OCI-LY7 (cell line): Measurements from ENCODE around the gene CXorf49. TPM values are rescaled to one million over a fixed set of nuclear protein-coding genes. Genes with fewer than 3 reads are reported as not detected.
"Not testable (repeated sequence)": the region's sequence is repeated elsewhere in the genome, so short reads cannot be mapped to it uniquely, and the experiment has no call there.

Experiments
- Bru-seq: library from RNA; stranded (reverse); fragments of 400-500 nt; gene quantifications from one replicate; lab custom pipeline; 2021; lab: Mats Ljungman, UMichigan
- BruChase-seq, 2 experiments: library from RNA; stranded (reverse); fragments of 400-500 nt; gene quantifications; one replicate each; lab custom pipeline; 2021; lab: Mats Ljungman, UMichigan
- BruUV-seq: library from RNA; stranded (reverse); fragments of 400-500 nt; replicated peaks from 2 replicates; lab custom pipeline; 2021; lab: Mats Ljungman, UMichigan
- CTCF ChIA-PET: fragments of 300-600 bp; sonication (Branson Sonifier 250); formaldehyde crosslinking; loops from one replicate; lab custom pipeline; 2022; ENCODE audit warnings: antibody characterized with exemption; ENCODE audit not compliant: unreplicated experiment; lab: Charles Lee
- POLR2A ChIA-PET: fragments of 300-600 bp; sonication (Branson Sonifier 250); formaldehyde crosslinking; loops from one replicate; lab custom pipeline; 2022; ENCODE audit warnings: antibody characterized with exemption; lab: Charles Lee
- DNase-seq: peaks from one replicate; pipeline ENCODE4 v3.0.0-alpha.2; 2015; ENCODE audit warnings: low spot score
- H2AFZ ChIP-seq: fragments of 200-600 bp; sonication (generic), shearing (Covaris generic); 2 replicates; pipeline ENCODE4 v1.6.1; 2014; ENCODE audit warnings: mild to moderate bottlenecking, antibody characterized with exemption, low read length, moderate library complexity
- H3K27ac ChIP-seq: fragments of 200-600 bp; sonication (generic); 2 replicates; pipeline ENCODE4 v1.5.1; 2014; ENCODE audit warnings: mixed run types, low read depth, mild to moderate bottlenecking, moderate library complexity, low read length, inconsistent platforms; ENCODE audit not compliant: poor library complexity, severe bottlenecking
- H3K36me3 ChIP-seq: fragments of 200-600 bp; sonication (generic); 2 replicates; pipeline ENCODE4 v1.6.1; 2014; ENCODE audit warnings: mild to moderate bottlenecking, antibody characterized with exemption, low read length, moderate library complexity, mixed read lengths; ENCODE audit not compliant: insufficient read depth
- H3K4me1 ChIP-seq: fragments of 200-600 bp; sonication (generic); 2 replicates; pipeline ENCODE4 v1.5.1; 2014; ENCODE audit warnings: mild to moderate bottlenecking, low read length; ENCODE audit not compliant: insufficient read depth, poor library complexity, severe bottlenecking
- H3K4me2 ChIP-seq: fragments of 200-600 bp; sonication (generic); 2 replicates; pipeline ENCODE4 v1.6.1; 2014; ENCODE audit warnings: mild to moderate bottlenecking, low read length
- H3K4me3 ChIP-seq: fragments of 200-600 bp; sonication (generic); 2 replicates; pipeline ENCODE4 v1.5.1; 2014; ENCODE audit warnings: mild to moderate bottlenecking, low read depth, low read length; ENCODE audit not compliant: poor library complexity, severe bottlenecking
- H3K79me2 ChIP-seq: fragments of 200-600 bp; sonication (generic); 2 replicates; pipeline ENCODE4 v1.6.1; 2016; ENCODE audit warnings: low read depth, mild to moderate bottlenecking, low read length, moderate library complexity, mixed read lengths; ENCODE audit not compliant: insufficient read depth
- H3K9me2 ChIP-seq: fragments of 200-600 bp; sonication (generic); 2 replicates; pipeline ENCODE4 v1.6.1; 2016; ENCODE audit warnings: mild to moderate bottlenecking, low read length, mixed read lengths; ENCODE audit not compliant: insufficient read depth
- H3K9me3 ChIP-seq: fragments of 200-600 bp; sonication (generic); 2 replicates; pipeline ENCODE4 v1.6.1; 2014; ENCODE audit warnings: mild to moderate bottlenecking, mixed run types, low read length, mixed read lengths
- H4K20me1 ChIP-seq: fragments of 200-600 bp; sonication (generic); 2 replicates; pipeline ENCODE4 v1.6.1; 2014; ENCODE audit warnings: mild to moderate bottlenecking, antibody characterized with exemption, low read length, moderate library complexity, mixed read lengths; ENCODE audit not compliant: insufficient read depth
- intact Hi-C: fragments of 100-400 bp; cut with micrococcal nuclease; formaldehyde crosslinking; loops from one replicate; pipeline ENCODE4 v1.10.0; 2022; ENCODE audit not compliant: unreplicated experiment
- long read RNA-seq: library from polyadenylated mRNA; stranded (forward); transcript quantifications from one replicate; pipeline ENCODE4 v2.0.0, GENCODE V29; 2022
- total RNA-seq, 2 experiments: library from RNA; depleted of rRNA in 1 of 2; stranded (reverse); fragments of >200 nt in 1 of 2; shearing (Covaris generic) in 1 of 2; gene quantifications; 2 replicates each; pipeline ENCODE4 v1.2.3, GENCODE V29; 2014 to 2022

CXorf49 gene
- total RNA-seq (2014; rRNA removed; shearing (Covaris generic)) (not detected in 2 replicates), total RNA-seq (2022) (not detected in 2 replicates), Bru-seq, nascent RNA (not detected), BruChase-seq, experiment 1, labeled RNA remaining after a 6-hour chase (not detected), BruChase-seq, experiment 2, labeled RNA remaining after a 2-hour chase (not detected)
- long read RNA-seq, result 0 reads

DNA sequence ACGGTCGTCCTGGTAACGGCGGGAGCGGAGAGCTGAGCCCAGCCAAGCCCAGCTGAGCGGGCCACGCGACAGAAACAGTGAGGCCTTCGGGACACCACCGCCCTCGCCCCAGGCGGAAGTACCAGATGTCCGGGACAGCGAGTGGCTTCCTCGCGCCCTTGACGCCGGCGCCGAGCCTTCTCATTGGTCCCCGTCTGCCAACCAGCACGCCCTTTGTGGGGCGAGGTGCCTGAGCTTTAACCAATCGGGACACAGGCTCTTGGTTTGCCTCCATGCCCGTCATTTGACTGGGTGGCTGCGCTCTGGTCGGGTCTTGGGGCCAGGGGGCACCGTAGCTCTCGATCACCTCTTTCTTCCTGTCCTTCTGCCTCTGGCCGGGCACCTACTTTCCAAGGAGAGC lies at the start of gene CXorf49:
Gene CXorf49 (minus strand): TSS at position 101 of the 400 bp plus-strand sequence. CDS start 134 bp downstream, outside the sequence.
- H3K36me3 ChIP-seq, CTCF ChIA-PET, H3K79me2 ChIP-seq, H4K20me1 ChIP-seq, H3K9me3 ChIP-seq, H2AFZ ChIP-seq, DNase-seq, H3K4me3 ChIP-seq, BruUV-seq, H3K27ac ChIP-seq, H3K4me1 ChIP-seq, H3K9me2 ChIP-seq, POLR2A ChIA-PET, intact Hi-C loops, H3K4me2 ChIP-seq: not testable (repeated sequence)

DNA sequence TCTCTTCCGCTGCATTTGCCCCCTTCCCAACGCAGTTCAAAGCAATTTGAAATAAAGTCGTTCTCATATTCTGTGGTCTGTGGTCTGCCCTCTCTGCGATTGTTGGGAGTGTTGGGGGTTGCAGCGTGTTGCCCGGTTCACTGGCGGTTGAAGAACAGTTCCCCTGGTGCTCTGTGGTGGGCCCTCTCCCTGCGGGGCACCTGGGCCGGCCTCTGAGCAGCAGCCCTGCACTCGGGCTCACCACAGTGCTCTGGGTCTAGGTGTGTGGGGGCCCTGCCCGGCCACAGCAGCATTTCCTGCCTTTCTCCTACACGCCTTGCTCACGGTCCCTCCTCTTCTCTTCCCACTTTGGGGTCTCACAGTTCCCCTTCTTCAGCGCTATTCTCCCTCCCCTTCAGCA lies 49.0 kb upstream of the CXorf49 start:
- POLR2A ChIA-PET, H3K4me2 ChIP-seq, H3K79me2 ChIP-seq, H3K9me3 ChIP-seq, H4K20me1 ChIP-seq, H3K4me1 ChIP-seq, DNase-seq, intact Hi-C loops, CTCF ChIA-PET, BruUV-seq, H3K27ac ChIP-seq, H3K4me3 ChIP-seq, H3K36me3 ChIP-seq, H3K9me2 ChIP-seq, H2AFZ ChIP-seq: not testable (repeated sequence)

DNA sequence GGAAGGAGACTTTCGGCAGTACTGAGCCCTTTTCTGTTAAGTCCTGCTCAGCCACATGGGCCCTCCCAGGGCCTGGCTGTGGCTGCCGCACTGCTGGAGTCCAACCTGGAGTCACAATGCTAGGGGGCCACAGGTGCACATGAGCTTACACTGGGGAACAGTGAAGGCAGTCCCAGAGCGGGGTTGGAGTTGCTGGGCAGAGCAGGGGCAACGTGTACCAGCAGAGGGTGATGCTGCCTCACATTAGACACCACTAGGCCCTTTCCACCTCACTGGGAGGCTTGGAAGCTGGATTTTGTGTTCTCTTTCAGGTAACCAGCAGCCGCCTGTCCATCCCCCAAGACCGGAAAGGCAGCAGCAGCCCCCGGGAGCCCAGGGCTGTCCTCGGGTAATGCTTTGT lies 47.5 kb upstream of the CXorf49 start:
- H3K9me2 ChIP-seq, H3K4me3 ChIP-seq, H3K4me1 ChIP-seq, H3K9me3 ChIP-seq, CTCF ChIA-PET, intact Hi-C loops, POLR2A ChIA-PET, H2AFZ ChIP-seq, H3K36me3 ChIP-seq, DNase-seq, H4K20me1 ChIP-seq, BruUV-seq, H3K79me2 ChIP-seq, H3K4me2 ChIP-seq, H3K27ac ChIP-seq: not testable (repeated sequence)

DNA sequence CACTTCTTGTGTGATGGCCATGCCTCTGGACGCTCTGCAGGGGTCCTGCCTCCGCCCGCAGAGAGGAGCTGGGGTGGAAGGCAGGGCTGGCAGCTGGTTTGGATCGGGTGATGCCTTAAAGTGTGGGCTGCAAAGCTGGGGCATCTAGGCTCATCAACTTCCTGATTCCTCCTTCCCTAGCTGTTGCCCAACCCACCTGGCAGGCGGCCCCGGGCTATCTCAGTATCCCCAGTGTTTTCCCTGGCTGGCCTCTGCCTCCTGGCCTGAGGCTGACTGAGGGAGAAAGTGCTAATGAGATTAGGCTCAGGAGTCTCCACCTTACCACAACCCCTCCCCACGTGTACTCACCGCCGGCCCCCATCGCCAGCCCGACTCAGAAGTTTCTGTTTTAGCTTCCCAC lies 46.7 kb upstream of the CXorf49 start:
- BruUV-seq, POLR2A ChIA-PET, H2AFZ ChIP-seq, H3K9me3 ChIP-seq, H3K27ac ChIP-seq, H3K79me2 ChIP-seq, H3K4me3 ChIP-seq, H3K36me3 ChIP-seq, H4K20me1 ChIP-seq, CTCF ChIA-PET, intact Hi-C loops, H3K4me1 ChIP-seq, DNase-seq, H3K4me2 ChIP-seq, H3K9me2 ChIP-seq: not testable (repeated sequence)

DNA sequence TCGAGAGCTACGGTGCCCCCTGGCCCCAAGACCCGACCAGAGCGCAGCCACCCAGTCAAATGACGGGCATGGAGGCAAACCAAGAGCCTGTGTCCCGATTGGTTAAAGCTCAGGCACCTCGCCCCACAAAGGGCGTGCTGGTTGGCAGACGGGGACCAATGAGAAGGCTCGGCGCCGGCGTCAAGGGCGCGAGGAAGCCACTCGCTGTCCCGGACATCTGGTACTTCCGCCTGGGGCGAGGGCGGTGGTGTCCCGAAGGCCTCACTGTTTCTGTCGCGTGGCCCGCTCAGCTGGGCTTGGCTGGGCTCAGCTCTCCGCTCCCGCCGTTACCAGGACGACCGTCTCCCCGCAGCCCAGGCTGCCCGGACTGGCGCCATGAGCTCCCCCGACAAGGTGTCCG lies 45.0 kb upstream of the CXorf49 start, which contains the start of gene CXorf49B:
Gene CXorf49B (plus strand): TSS at position 301 of the 400 bp plus-strand sequence. CDS start 75 bp downstream, at position 376.
- BruUV-seq, H3K27ac ChIP-seq, H2AFZ ChIP-seq, H3K4me3 ChIP-seq, CTCF ChIA-PET, H4K20me1 ChIP-seq, H3K79me2 ChIP-seq, DNase-seq, H3K36me3 ChIP-seq, H3K4me1 ChIP-seq, H3K4me2 ChIP-seq, H3K9me3 ChIP-seq, intact Hi-C loops, POLR2A ChIA-PET, H3K9me2 ChIP-seq: not testable (repeated sequence)

DNA sequence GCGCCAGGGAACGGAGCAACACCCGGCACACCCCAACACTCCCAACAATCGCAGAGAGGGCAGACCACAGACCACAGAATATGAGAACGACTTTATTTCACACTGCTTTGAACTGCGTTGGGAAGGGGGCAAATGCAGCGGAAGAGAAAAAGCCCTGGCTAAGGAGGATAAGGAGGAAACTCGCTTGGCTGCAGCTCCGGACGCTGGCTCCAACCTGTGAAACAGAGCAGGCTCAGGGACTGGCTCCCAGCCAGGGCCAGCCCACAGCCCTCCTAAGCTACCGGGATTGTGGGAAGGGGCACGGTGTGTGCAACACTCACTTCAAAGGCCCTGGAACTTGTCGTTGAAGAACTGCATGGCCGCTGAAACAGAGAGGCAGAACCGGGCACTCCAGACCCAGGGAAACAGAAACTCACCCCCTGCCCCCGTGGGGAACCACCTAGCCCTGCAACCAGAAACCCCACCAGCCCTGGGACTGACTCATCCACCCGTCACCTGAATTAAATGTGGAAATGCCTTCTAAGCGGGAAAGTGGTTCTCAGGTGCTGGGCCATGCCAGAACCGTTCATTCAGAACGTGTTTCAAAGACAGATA lies 42.7 kb upstream of the CXorf49 start:
- H3K27ac ChIP-seq, H3K9me2 ChIP-seq, H3K4me3 ChIP-seq, H3K36me3 ChIP-seq, CTCF ChIA-PET, H3K4me2 ChIP-seq, H3K4me1 ChIP-seq, H3K9me3 ChIP-seq, POLR2A ChIA-PET, BruUV-seq, DNase-seq, H3K79me2 ChIP-seq, H2AFZ ChIP-seq, H4K20me1 ChIP-seq, intact Hi-C loops: not testable (repeated sequence)
